ENCODE results near the gene FARSA. TPM values are rescaled to one million over a fixed set of nuclear protein-coding genes. Genes with fewer than 3 reads are reported as not detected.

Gene FARSA
- total RNA-seq, 2 donors from 2014 or later, result 63.4 to 70.4 TPM

GRCh38 chr19:12949363-12950283 lies 16.1 kb upstream of the FARSA start:
- no peaks in the 10 kb centered on the region for H3K27me3 Mint-ChIP-seq (ENCODE audit: low read depth)
- DNase-seq (no peak), ATAC-seq (replicated peaks in 1 of 2) (no peak)
- H3K4me1 Mint-ChIP-seq (ENCODE audit: low read depth), result peaks cover 54% of the 10 kb centered on the region
- no peak overlapping the region for H3K4me3 Mint-ChIP-seq
- peaks cover 12 to 47% of the 10 kb centered on the region in 2 donors for H3K36me3 Mint-ChIP-seq (ENCODE audit: insufficient read depth in 2 of 2)
- H3K27ac Mint-ChIP-seq, result peak overlapping the region; percentile 77
- no peaks in the 10 kb centered on the region for H3K9me3 Mint-ChIP-seq

- H3K9me3 Mint-ChIP-seq, result no peaks in the 10 kb centered on the region
- peak overlapping the region; percentile 38 for H3K27ac Mint-ChIP-seq
- no peak overlapping the region for H3K4me3 Mint-ChIP-seq
- DNase-seq (no peak), ATAC-seq (replicated peaks in 1 of 2) (no peak)
- peaks cover 54% of the 10 kb centered on the region for H3K4me1 Mint-ChIP-seq (ENCODE audit: low read depth)
- H3K27me3 Mint-ChIP-seq (ENCODE audit: low read depth), result no peaks in the 10 kb centered on the region
- H3K36me3 Mint-ChIP-seq (ENCODE audit: insufficient read depth in 2 of 2), result peaks cover 14 to 45% of the 10 kb centered on the region in 2 donors
Observed at GRCh38 chr19:12948612-12949362, 15.3 kb upstream of the FARSA start.

- H3K9me3 Mint-ChIP-seq, result no peaks in the 10 kb centered on the region
- peak overlapping the region in 1 of 2 donors; percentile 47 for H3K4me3 Mint-ChIP-seq
- H3K4me1 Mint-ChIP-seq (ENCODE audit: low read depth), result peaks cover 54% of the 10 kb centered on the region
- peak overlapping the region; percentile 38 for H3K27ac Mint-ChIP-seq
- no peaks in the 10 kb centered on the region for H3K27me3 Mint-ChIP-seq (ENCODE audit: low read depth)
- peaks cover 18 to 47% of the 10 kb centered on the region in 2 donors for H3K36me3 Mint-ChIP-seq (ENCODE audit: insufficient read depth in 2 of 2)
- no peak for ATAC-seq (replicated peaks in 1 of 2)
- DNase-seq, result no peak
Observed at GRCh38 chr19:12947702-12948611, 14.4 kb upstream of the FARSA start.

- no peaks in the 10 kb centered on the region for H3K9me3 Mint-ChIP-seq
- H3K27ac Mint-ChIP-seq, result peak overlapping the region; percentile 95
- ATAC-seq (replicated peaks in 1 of 2) (no peak), DNase-seq (no peak)
- H3K27me3 Mint-ChIP-seq (ENCODE audit: low read depth), result no peaks in the 10 kb centered on the region
- peak overlapping the region; percentile 94 to 95 for H3K4me3 Mint-ChIP-seq
- H3K36me3 Mint-ChIP-seq (ENCODE audit: insufficient read depth in 2 of 2), result peaks cover 20 to 55% of the 10 kb centered on the region in 2 donors
- H3K4me1 Mint-ChIP-seq (ENCODE audit: low read depth), result peaks cover 57% of the 10 kb centered on the region
Observed at GRCh38 chr19:12946731-12947496, 13.4 kb upstream of the FARSA start.

GRCh38 chr19:12946092-12946721 lies 12.7 kb upstream of the FARSA start:
- H3K36me3 Mint-ChIP-seq (ENCODE audit: insufficient read depth in 2 of 2), result peaks cover 20 to 52% of the 10 kb centered on the region in 2 donors
- DNase-seq (peak; percentile 61 to 63), ATAC-seq (replicated peaks in 1 of 2) (peak; percentile 47 to 56)

GRCh38 chr19:12945479-12946091 lies 12.1 kb upstream of the FARSA start, which contains the start of gene RAD23A:
RAD23A (plus strand) TSS chr19:12945862; CDS start chr19:12945949, 87 bp downstream.
- ATAC-seq (replicated peaks in 1 of 2) (peak; percentile 80 to 82), DNase-seq (peak; percentile 98 to 99)
- Mint-ChIP-seq H3K4me3 (peak within 1 kb of the TSS; percentile 94 to 95), H3K36me3 (ENCODE audit: insufficient read depth in 2 of 2) (peaks cover 23 to 54% of the 10 kb centered on the region in 2 donors), H3K27ac (peak within 1 kb of the TSS; percentile 99), H3K27me3 (ENCODE audit: low read depth) (no peaks in the 10 kb centered on the region), H3K4me1 (ENCODE audit: low read depth) (peaks cover 68% of the 10 kb centered on the region), H3K9me3 (no peaks in the 10 kb centered on the region)

More at GRCh38 chr19:12946092-12946721, 12.7 kb upstream of the FARSA start:
- Mint-ChIP-seq H3K27me3 (ENCODE audit: low read depth) (no peaks in the 10 kb centered on the region), H3K4me3 (peak overlapping the region; percentile 94 to 95), H3K4me1 (ENCODE audit: low read depth) (peaks cover 64% of the 10 kb centered on the region), H3K9me3 (no peaks in the 10 kb centered on the region), H3K27ac (peak overlapping the region; percentile 95)

- Mint-ChIP-seq H3K36me3 (ENCODE audit: insufficient read depth in 2 of 2) (peaks cover 25 to 56% of the 10 kb centered on the region in 2 donors), H3K27me3 (ENCODE audit: low read depth) (no peaks in the 10 kb centered on the region), H3K9me3 (no peaks in the 10 kb centered on the region), H3K27ac (peak overlapping the region; percentile 99), H3K4me3 (peak overlapping the region; percentile 23 to 95), H3K4me1 (ENCODE audit: low read depth) (peaks cover 73% of the 10 kb centered on the region)
- ATAC-seq (replicated peaks in 1 of 2) (no peak), DNase-seq (no peak)
Observed at GRCh38 chr19:12944104-12944674, 10.7 kb upstream of the FARSA start.

GRCh38 chr19:12943437-12944044 lies 10.0 kb upstream of the FARSA start:
- ATAC-seq (replicated peaks in 1 of 2) (no peak), DNase-seq (no peak)
- Mint-ChIP-seq H3K36me3 (ENCODE audit: insufficient read depth in 2 of 2) (peaks cover 30 to 61% of the 10 kb centered on the region in 2 donors), H3K9me3 (no peaks in the 10 kb centered on the region), H3K27me3 (ENCODE audit: low read depth) (no peaks in the 10 kb centered on the region), H3K4me1 (ENCODE audit: low read depth) (peaks cover 79% of the 10 kb centered on the region), H3K4me3 (peak overlapping the region; percentile 14 to 59), H3K27ac (peak overlapping the region; percentile 58)

- no peak for DNase-seq
- Mint-ChIP-seq H3K27ac (peak overlapping the region; percentile 72), H3K36me3 (ENCODE audit: insufficient read depth in 2 of 2) (peaks cover 29 to 55% of the 10 kb centered on the region in 2 donors), H3K27me3 (ENCODE audit: low read depth) (no peaks in the 10 kb centered on the region), H3K9me3 (no peaks in the 10 kb centered on the region), H3K4me1 (ENCODE audit: low read depth) (peaks cover 92% of the 10 kb centered on the region), H3K4me3 (peak overlapping the region; percentile 96 to 100)
- ATAC-seq (replicated peaks in 1 of 2), result no peak
Observed at GRCh38 chr19:12940897-12941296, 7.4 kb upstream of the FARSA start.

- ATAC-seq (replicated peaks in 1 of 2), result no peak
- no peaks in the 10 kb centered on the region for H3K27me3 Mint-ChIP-seq (ENCODE audit: low read depth)
- peak overlapping the region; percentile 94 for H3K27ac Mint-ChIP-seq
- DNase-seq, result no peak
- H3K4me3 Mint-ChIP-seq, result peak overlapping the region; percentile 96 to 100
- no peaks in the 10 kb centered on the region for H3K9me3 Mint-ChIP-seq
- H3K4me1 Mint-ChIP-seq (ENCODE audit: low read depth), result peaks cover 86% of the 10 kb centered on the region
- peaks cover 25 to 48% of the 10 kb centered on the region in 2 donors for H3K36me3 Mint-ChIP-seq (ENCODE audit: insufficient read depth in 2 of 2)
Observed at GRCh38 chr19:12939975-12940423, 6.5 kb upstream of the FARSA start.
